HG02884 (cell line): ENCODE results near the gene FAM180A.
"Not testable (repeated sequence)": the region's sequence is repeated elsewhere in the genome, so short reads cannot be mapped to it uniquely, and the experiment has no call there.

Experiments
- ATAC-seq: cut with Tn5 transposase; IDR thresholded peaks from one replicate; pipeline ENCODE4 v1.9.1; 2021; ENCODE audit warnings: mild to moderate bottlenecking, moderate library complexity; ENCODE audit not compliant: unreplicated experiment

Gene FAM180A

GRCh38 chr7:135715055-135715522 is 33.5 kb downstream of the FAM180A start:
- ATAC-seq: no peak

DNA sequence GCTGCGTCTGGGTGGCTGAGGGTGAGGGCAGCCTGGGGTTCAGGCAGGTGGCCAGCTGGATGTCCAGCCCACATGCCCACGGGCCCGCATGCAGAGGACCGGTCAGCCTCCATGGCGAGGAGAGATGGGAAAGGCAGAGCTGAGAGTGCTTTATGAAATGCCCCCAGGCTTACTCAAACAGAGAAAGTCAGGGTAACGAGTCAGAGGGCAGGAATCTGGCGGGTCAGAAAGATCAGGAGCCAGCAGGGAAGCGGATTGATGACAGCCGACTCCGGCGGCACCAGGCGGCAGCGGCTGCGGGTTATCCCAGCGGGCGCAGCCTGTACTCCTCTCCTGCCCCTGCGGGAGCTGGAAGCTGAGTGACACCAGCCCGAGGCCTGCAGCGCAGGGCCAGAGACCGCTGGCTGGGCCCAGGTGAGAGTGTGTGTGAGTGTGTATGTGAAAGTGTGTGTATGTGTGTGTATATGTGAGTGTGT is 34.0 kb downstream of the FAM180A start:
- no peak for ATAC-seq

DNA sequence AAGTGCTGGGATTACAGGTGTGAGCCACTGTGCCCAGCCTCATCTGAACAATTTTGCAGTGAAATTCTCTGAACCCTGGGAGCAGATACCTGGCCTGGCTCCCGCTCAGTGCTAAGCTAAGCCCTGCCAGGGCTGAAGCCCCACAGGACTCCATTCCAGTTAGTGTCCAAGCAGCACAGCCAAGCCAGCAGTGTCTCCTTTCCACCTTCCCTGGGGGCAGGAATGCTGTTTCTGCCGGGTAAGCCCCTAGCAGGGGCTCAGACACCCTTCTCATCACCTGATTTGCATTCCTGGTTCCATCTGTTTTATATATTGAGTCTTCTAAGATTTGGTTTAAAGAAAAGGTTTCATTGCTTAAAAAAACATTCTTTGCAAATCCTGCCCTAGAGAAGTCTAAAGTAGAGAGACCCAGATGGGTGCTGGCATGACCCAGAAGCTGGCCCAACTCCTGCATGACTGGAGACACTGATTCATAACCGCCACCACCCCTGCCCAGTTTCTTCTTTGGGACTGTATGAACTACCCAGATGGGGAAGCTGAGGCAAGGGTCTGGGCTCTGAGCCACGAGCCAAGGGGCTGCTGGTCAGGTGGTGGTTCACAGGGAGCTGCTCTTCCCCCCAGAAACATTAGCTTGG is 34.7 kb downstream of the FAM180A start:
- ATAC-seq: no peak

DNA sequence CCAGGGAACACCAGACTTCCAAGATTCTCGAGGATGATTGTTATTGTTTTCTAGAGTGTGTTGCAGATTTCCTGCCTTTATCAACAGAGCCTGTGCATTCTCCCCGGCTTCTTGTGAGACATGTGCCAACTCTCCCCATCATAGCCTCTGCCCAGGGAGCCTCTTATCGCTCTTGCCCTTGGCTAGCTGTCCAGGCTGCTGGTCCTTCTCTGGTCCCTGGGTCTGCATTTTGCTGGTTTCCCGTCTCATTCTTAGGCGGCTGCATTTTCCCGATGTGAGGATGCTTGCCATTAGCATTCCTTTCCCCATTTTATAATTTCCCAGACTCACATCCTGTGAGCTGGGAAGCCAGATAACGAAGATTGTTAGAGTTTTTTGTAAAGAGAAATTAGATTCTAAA is 35.8 kb downstream of the FAM180A start:
- ATAC-seq: no peak

DNA sequence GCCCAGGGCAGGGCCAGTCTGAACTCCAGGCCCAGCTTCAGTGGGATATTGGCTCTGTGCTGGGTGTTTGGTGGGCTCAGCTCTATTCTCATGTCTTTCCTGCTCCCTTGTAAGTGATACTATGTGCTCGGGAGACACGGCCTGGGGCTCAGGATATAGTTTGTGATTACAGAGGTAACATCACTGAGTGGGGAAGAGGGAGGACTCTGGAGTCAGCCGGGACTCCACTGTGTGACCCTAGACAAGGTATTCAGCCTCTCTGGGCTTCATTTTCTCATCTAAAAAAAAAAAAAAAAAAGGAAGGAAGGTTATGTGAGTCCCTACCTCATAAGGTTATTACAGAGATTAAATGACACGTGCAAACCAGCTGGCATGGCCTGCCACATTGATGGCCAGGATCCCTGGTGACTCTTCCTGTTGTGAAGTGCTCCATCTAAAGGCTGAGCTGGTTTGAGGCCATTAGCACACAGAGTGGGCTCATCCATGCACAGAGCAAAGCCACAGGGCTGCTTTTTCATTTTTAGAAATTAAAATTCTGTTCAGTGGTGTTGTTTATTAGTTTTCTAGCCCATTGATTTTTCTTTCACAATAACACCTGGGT is 36.3 kb downstream of the FAM180A start:
- ATAC-seq: no peak

DNA sequence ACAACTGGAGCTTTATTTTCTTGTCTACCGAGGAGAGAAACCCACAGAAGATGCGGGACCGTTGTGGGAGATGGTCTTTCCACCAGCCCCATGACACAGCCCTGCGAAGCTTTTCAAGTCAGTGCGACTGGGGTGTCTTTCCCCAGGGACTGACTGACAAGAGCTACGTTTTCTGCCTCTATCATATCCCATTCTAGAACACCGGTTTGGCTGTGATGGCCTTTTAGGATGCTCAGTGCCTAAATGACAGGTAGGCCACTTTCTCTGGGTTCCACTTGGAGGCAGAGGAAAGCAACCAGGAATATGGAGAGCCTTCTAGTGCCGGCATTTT is 37.5 kb downstream of the FAM180A start:
- no peak for ATAC-seq

- no peak for ATAC-seq
Observed at GRCh38 chr7:135710417-135711138, 38.0 kb downstream of the FAM180A start.

DNA sequence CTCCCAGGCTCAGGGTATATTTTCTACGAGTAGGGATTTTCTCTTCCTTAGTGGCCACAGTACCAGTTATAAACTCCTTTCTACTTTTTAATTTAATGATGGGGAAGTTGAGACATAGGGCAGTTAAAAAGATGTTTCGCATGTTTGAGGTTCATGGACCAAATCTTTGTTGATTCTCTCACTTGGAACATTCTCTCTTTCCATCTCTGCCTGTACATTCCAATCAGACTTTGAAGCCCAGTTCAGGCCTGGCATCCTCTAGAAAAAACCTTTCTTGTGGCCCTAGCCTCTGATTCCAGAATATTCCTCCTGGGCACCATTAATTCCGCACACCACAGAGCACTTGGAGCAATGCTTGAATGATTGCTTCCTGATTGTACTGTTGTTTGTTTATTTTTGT is 39.1 kb downstream of the FAM180A start:
- no peak for ATAC-seq

- no peak for ATAC-seq
Observed at GRCh38 chr7:135708041-135708440, 40.6 kb downstream of the FAM180A start.

GRCh38 chr7:135707570-135707966 is 41.0 kb downstream of the FAM180A start:
- ATAC-seq: no peak

- no peak for ATAC-seq
Observed at GRCh38 chr7:135706858-135707569, 41.6 kb downstream of the FAM180A start.

GRCh38 chr7:135706038-135706742 is 42.4 kb downstream of the FAM180A start:
- ATAC-seq: no peak

DNA sequence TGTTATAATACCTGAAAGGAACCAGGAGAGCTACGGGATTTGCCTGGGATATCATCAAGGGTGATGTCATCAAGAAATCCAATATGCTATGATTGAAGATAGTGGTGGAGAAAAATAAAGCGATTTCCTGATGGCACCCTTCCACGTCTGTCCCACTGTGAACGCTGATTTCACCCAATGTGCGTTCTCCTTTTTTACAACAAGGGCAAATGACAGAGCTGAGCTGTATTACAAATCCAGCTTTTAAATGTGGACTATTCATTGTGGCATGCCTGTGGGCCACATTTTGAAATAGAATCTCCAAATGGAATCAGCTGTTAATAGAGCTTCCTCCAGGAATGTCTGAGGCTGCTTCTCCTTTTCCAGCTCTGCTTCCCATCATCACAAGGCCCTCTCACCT is 43.9 kb downstream of the FAM180A start:
- no peak for ATAC-seq

GRCh38 chr7:135704074-135704473 is 44.5 kb downstream of the FAM180A start:
- no peak for ATAC-seq

DNA sequence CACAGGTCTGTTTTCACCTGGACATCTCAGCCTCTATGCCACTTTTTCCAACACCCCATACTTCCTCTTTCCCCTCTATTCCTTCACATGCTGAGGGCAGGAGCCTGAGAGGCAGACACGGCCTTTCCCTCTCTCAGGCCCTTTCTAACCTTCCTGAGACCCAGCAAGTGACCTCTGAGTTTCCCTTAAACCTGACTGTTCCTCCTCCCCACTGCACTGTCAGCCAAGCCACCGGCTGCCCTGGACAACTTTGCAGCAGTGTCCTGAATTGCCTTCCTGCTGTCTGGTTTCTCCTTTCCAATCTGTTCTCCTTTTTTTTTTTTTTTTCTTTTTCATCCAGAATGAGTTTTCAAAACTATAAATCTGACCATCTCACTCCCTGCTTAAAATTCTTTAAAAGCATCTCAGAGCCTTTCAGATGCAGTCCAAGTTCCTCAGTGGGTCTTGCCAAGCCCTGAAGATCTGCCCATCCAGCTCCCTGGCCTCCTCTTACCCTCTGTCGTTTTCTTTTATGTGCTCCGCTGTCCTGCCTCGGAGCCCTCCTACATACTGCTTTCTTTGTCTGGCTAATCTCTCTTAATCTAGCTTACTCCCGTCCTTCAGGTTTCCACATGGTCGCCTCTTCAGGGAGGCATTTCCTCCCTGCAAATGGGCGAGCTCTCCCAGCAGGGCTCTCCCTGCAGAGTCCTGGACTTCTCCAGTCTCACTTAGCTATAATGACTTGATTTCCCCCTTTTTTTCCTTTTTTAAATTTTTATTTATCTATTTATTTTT is 51.1 kb downstream of the FAM180A start:
- ATAC-seq: no peak

DNA sequence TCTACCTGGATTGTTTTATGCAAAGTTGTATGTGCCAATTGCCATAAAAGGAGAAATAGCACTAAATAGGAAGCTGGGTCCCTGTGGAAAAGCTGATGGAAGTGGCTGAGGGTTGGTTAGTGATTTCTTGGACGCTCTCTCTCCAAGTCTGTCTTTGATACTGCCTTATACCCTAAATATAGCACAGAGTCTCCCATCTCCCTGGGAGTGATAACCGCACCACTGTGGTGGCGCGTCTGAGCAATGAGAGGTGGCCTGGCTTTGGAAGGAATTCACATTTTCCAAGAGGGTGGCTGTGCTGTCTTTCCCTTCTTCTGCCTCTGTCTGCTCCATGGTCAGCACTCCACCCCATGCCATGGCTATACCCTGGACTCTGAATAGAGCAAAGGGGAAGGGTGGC is 55.1 kb downstream of the FAM180A start:
- no peak for ATAC-seq

DNA sequence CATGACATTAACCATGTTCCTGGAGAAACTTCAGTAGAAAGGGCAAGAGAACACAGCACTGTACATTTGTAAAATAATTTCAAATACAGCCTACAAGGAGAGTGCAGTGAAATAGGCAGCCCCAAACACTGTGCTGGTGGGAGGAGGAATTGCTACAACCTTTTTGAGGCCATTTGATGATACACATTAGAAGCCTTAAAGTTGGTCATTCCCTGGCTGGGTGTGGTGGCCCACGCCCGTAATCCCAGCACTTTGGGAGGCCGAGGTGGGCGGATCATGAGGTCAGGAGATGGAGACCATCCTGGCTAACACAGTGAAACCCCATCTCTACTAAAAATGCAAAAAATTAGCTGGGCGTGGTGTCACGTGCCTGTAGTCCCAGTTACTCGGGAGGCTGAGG is 56.0 kb downstream of the FAM180A start:
- ATAC-seq: not testable (repeated sequence)

DNA sequence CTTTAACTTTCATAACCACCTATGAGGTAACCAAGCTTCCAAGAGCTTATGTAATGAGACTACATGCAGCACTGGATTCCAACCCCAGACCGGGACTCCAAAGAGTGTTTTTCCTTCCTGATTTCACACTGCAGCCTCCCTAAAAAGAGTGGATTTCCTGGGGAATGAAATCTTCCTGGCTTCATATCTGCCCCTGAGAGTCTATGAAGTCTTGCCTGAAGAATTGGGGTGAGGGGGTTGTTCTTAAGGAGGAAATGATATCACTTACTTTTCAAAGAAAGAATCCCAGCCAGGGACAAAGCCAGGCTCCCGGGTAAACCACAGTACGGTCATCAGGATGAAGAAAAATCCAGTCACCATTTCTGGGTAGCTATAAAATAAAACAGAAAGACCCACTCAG is 56.6 kb downstream of the FAM180A start:
- no peak for ATAC-seq

DNA sequence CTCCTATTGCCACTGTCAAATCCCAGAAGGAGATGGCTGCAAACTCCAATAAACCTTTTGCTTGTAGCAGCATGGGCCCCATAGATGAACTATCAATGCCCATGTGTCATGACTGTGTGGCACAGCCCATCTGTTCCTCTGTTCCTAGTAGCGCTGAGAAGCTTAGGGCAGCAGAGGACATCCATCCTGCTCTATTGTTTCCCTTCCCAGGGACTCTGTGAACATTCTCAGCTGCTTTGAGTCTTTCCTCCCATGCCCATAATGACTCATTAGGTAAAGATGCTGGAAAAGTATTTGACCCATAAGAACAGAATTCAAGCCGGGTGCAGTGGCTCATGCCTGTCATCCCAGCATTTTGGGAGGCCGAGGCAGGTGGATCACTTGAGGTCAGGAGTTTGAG is 58.0 kb downstream of the FAM180A start:
- ATAC-seq: no peak

- no peak for ATAC-seq
Observed at GRCh38 chr7:135687466-135687865, 61.1 kb downstream of the FAM180A start.
